ENCODE data around the gene SUGCT.

SUGCT gene

DNA sequence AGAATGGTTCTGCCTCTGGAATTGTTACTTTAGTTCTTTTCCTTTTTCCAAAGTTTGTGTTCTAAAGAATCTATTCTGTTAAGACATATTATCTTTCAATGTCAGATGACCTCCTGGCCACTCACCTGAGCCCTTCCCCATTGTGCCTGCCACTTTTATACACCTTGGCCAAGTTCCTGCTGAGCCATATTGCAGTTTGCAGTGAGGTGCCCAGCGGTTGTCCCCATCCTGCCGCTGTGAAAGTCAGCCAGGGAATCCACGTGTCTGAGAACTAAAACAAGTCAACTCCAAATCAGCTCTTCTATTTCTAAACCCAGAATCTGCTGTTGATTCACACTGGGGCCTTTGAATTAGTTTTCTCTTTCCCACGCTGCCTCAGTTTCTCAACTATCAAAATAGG is 641.1 kb downstream of the SUGCT start:
- TF ChIP-seq, protein P1, sequence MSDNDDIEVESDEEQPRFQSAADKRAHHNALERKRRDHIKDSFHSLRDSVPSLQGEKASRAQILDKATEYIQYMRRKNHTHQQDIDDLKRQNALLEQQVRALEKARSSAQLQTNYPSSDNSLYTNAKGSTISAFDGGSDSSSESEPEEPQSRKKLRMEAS (IDR thresholded peaks at IDR 0.05): 0 out of 2 replicates have a peak, but pooled peaks have one; percentile 40
- TF ChIP-seq NFIC (IDR thresholded peaks at IDR 0.05): peak; percentile 72
- TF ChIP-seq TCF12 (IDR thresholded peaks at IDR 0.05; ENCODE audit: low read depth): no peak

DNA sequence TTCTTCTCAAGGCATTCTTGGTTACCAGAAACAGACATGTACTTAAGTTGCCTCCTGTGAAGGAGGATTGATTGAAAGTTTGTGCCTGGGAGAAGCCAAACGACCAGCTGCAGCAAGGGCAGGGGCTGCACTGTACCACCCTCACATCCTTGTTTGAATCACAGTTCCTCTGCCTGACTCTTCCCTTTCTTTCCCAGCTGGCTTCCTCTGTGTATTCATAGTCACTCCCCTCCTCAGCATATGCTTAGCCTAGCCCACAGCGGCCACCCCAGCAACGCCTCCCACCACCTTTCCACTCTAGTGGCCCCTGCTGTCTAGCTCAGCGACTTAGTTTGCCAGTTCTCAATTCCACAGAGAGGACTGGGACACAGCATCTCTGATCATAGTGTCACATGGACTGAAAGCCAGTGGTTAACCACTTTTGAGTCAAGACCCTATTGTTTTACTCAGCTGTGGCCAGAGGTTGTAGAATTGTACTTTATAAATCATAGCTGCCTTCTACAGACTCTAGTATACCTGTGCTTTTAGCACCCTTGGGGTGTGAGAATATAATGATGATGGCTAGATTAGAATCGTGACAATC is 643.0 kb downstream of the SUGCT start:
- TF ChIP-seq ZBTB7A (IDR thresholded peaks at IDR 0.05; ENCODE audit: low read depth): no peak
- TF ChIP-seq NFIC (IDR thresholded peaks at IDR 0.05): no peak
- no peak for TF ChIP-seq FOXM1 (IDR thresholded peaks at IDR 0.05; ENCODE audit: borderline replicate concordance, low read depth)
- TF ChIP-seq EP300 (IDR thresholded peaks at IDR 0.05; ENCODE audit: borderline replicate concordance): no peak
- TF ChIP-seq, protein P2, sequence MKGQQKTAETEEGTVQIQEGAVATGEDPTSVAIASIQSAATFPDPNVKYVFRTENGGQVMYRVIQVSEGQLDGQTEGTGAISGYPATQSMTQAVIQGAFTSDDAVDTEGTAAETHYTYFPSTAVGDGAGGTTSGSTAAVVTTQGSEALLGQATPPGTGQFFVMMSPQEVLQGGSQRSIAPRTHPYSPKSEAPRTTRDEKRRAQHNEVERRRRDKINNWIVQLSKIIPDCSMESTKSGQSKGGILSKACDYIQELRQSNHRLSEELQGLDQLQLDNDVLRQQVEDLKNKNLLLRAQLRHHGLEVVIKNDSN (IDR thresholded peaks at IDR 0.05): no peak
- TF ChIP-seq TCF12 (IDR thresholded peaks at IDR 0.05; ENCODE audit: low read depth): no peak
- no peak for TF ChIP-seq YY1 (IDR thresholded peaks at IDR 0.05; ENCODE audit: low read depth)
- TF ChIP-seq RAD21 (IDR thresholded peaks at IDR 0.05; ENCODE audit: low read depth): no peak
- TF ChIP-seq CREB1 (IDR thresholded peaks at IDR 0.05; ENCODE audit: low read depth): no peak
- TF ChIP-seq CEBPB (IDR thresholded peaks at IDR 0.05): no peak
- no peak for TF ChIP-seq EGR1 (IDR thresholded peaks at IDR 0.05)
- TF ChIP-seq TEAD4 (IDR thresholded peaks at IDR 0.05): no peak
- no peak for TF ChIP-seq TAF1 (IDR thresholded peaks at IDR 0.05; ENCODE audit: low read depth)
- TF ChIP-seq, protein P3, sequence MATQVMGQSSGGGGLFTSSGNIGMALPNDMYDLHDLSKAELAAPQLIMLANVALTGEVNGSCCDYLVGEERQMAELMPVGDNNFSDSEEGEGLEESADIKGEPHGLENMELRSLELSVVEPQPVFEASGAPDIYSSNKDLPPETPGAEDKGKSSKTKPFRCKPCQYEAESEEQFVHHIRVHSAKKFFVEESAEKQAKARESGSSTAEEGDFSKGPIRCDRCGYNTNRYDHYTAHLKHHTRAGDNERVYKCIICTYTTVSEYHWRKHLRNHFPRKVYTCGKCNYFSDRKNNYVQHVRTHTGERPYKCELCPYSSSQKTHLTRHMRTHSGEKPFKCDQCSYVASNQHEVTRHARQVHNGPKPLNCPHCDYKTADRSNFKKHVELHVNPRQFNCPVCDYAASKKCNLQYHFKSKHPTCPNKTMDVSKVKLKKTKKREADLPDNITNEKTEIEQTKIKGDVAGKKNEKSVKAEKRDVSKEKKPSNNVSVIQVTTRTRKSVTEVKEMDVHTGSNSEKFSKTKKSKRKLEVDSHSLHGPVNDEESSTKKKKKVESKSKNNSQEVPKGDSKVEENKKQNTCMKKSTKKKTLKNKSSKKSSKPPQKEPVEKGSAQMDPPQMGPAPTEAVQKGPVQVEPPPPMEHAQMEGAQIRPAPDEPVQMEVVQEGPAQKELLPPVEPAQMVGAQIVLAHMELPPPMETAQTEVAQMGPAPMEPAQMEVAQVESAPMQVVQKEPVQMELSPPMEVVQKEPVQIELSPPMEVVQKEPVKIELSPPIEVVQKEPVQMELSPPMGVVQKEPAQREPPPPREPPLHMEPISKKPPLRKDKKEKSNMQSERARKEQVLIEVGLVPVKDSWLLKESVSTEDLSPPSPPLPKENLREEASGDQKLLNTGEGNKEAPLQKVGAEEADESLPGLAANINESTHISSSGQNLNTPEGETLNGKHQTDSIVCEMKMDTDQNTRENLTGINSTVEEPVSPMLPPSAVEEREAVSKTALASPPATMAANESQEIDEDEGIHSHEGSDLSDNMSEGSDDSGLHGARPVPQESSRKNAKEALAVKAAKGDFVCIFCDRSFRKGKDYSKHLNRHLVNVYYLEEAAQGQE (IDR thresholded peaks at IDR 0.05; ENCODE audit: low read depth): no peak
- TF ChIP-seq, protein P1 (IDR thresholded peaks at IDR 0.05): no peak

DNA sequence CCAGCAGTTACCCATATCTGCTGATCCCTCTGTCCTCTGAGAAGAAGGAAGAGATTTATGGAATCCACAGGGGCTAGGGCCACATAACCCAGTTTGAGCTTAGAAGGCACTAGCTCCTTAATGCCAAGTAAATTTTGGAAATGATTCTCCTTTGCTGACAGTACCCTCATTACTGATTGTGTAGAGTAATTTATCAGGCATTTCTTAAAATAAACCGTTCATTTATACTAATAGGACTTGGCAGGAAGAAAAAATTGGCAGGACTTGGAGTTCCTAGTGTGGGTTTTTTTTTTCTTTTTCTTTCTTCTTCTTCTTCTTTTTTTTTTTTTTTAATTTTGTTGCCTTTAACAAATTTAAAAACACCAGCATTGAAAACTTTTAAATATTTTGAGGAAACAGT is 645.7 kb downstream of the SUGCT start:
- TF ChIP-seq TCF12 (IDR thresholded peaks at IDR 0.05; ENCODE audit: low read depth): no peak
- TF ChIP-seq, protein P1 (IDR thresholded peaks at IDR 0.05): no peak
- TF ChIP-seq, protein P2 (IDR thresholded peaks at IDR 0.05): no peak
- TF ChIP-seq FOXM1 (IDR thresholded peaks at IDR 0.05; ENCODE audit: borderline replicate concordance, low read depth): no peak
- no peak for TF ChIP-seq ZBTB7A (IDR thresholded peaks at IDR 0.05; ENCODE audit: low read depth)
- TF ChIP-seq, protein P3 (IDR thresholded peaks at IDR 0.05; ENCODE audit: low read depth): no peak
- no peak for TF ChIP-seq EP300 (IDR thresholded peaks at IDR 0.05; ENCODE audit: borderline replicate concordance)
- TF ChIP-seq CEBPB (IDR thresholded peaks at IDR 0.05): no peak
- TF ChIP-seq TAF1 (IDR thresholded peaks at IDR 0.05; ENCODE audit: low read depth): no peak
- no peak for TF ChIP-seq YY1 (IDR thresholded peaks at IDR 0.05; ENCODE audit: low read depth)

DNA sequence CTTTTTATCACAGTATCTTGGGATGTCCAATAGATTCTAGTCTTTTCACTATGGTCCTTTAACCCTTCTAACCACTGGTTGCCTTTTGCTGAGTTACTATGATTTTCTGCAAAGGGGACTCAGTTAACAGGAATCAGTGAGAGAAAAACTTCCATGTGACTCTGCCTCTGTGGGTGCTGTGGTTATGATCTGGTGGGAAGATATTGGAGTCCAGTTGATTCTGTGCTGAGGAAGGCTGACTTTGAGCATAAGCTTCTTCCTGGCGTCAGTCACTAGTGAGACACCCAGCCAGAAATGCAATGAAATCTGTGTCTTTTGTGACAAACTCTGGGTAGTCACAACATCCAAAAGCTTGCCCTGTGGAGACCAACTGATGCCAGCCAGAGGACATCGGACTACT is 648.0 kb downstream of the SUGCT start:
- TF ChIP-seq EGR1 (IDR thresholded peaks at IDR 0.05) (no peak), ZBTB7A (IDR thresholded peaks at IDR 0.05; ENCODE audit: low read depth) (no peak)
- TF ChIP-seq, protein P3 (IDR thresholded peaks at IDR 0.05; ENCODE audit: low read depth): no peak

DNA sequence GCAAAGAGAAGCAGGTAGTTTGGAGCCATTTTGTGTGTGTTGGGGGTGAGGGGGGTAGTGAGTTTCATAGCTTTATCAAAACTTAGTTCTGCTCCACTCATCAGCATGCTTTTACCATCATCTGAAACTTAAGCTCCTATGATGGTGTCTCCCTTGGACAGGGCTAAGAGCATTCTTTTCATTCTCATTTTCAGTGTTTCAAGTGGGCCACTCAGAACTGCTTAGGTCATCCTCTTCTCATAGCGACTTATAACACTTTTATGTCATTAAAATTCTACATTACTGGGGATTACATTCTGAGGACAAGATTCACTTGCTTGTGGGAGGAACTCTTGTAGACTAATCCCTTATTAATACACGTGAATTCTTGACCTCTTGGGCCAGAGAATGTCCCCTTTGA is 649.4 kb downstream of the SUGCT start:
- TF ChIP-seq TCF12 (IDR thresholded peaks at IDR 0.05; ENCODE audit: low read depth) (no peak), ZBTB7A (IDR thresholded peaks at IDR 0.05; ENCODE audit: low read depth) (no peak), TAF1 (IDR thresholded peaks at IDR 0.05; ENCODE audit: low read depth) (no peak), YY1 (IDR thresholded peaks at IDR 0.05; ENCODE audit: low read depth) (no peak), RAD21 (IDR thresholded peaks at IDR 0.05; ENCODE audit: low read depth) (no peak), TEAD4 (IDR thresholded peaks at IDR 0.05) (no peak), CEBPB (IDR thresholded peaks at IDR 0.05) (no peak), NFIC (IDR thresholded peaks at IDR 0.05) (no peak), CREB1 (IDR thresholded peaks at IDR 0.05; ENCODE audit: low read depth) (no peak)
- TF ChIP-seq, protein P1 (IDR thresholded peaks at IDR 0.05): no peak
- TF ChIP-seq, protein P2 (IDR thresholded peaks at IDR 0.05): no peak

All from Ishikawa (cell line).